ENCODE measurements around the gene POLR2E.

The POLR2E gene

GRCh38 chr19:1040476-1041271, 54.5 kb downstream of the POLR2E start:
- peaks cover 0 to 19% (median 6%) of the 10 kb centered on the region in 11 experiments; a peak in 11 of 22 replicates for H3K27me3 ChIP-seq
- H3K9ac ChIP-seq, result peak overlapping the region; percentile 6 to 81 (median 49); a peak in 17 of 22 replicates
- peak overlapping the region; percentile 56 to 75 (median 64) for H3K4me3 ChIP-seq
- H3K27ac ChIP-seq, result no peak overlapping the region
- H3K4me2 ChIP-seq, result peak overlapping the region; percentile 92 to 99 (median 95)
- no peaks in the 10 kb centered on the region for H3K9me3 ChIP-seq (replicated peaks in 1 of 11)
- peaks cover 6 to 32% (median 23%) of the 10 kb centered on the region in 11 experiments; a peak in 14 of 22 replicates for H4K20me1 ChIP-seq
- H3K36me3 ChIP-seq, result peaks cover 0 to 42% (median 0%) of the 10 kb centered on the region in 11 experiments; a peak in 4 of 22 replicates
- H3K4me1 ChIP-seq, result peaks cover 57 to 85% (median 73%) of the 10 kb centered on the region in 10 experiments
- no peak for TF ChIP-seq Cebpa-rat (IDR thresholded peaks at IDR 0.05)

GRCh38 chr19:1039646-1040475, 55.3 kb downstream of the POLR2E start, which contains the start of gene ABCA7:
ABCA7 (plus strand) TSS chr19:1040107; CDS start chr19:1041362, 1,255 bp downstream.
- Histone ChIP-seq H3K27ac (peak within 1 kb of the TSS in 6 of 11 experiments; percentile 61 to 93 (median 85); a peak in 11 of 22 replicates), H3K27me3 (peaks cover 0 to 19% (median 6%) of the 10 kb centered on the region in 11 experiments; a peak in 11 of 22 replicates), H3K9ac (peak within 1 kb of the TSS; percentile 6 to 81 (median 62); a peak in 18 of 22 replicates), H3K9me3 (replicated peaks in 1 of 11) (no peaks in the 10 kb centered on the region), H3K4me3 (peak within 1 kb of the TSS; percentile 56 to 75 (median 64)), H3K4me1 (peaks cover 64 to 85% (median 76%) of the 10 kb centered on the region in 10 experiments), H3K4me2 (peak within 1 kb of the TSS; percentile 92 to 99 (median 95)), H3K36me3 (peaks cover 0 to 47% (median 0%) of the 10 kb centered on the region in 11 experiments; a peak in 4 of 22 replicates), H4K20me1 (peaks cover 6 to 37% (median 23%) of the 10 kb centered on the region in 11 experiments; a peak in 14 of 22 replicates)
- TF ChIP-seq Cebpa-rat (IDR thresholded peaks at IDR 0.05), result no peak

- Histone ChIP-seq H4K20me1 (peaks cover 6 to 37% (median 23%) of the 10 kb centered on the region in 11 experiments; a peak in 14 of 22 replicates), H3K4me2 (peak overlapping the region; percentile 92 to 99 (median 95)), H3K36me3 (peaks cover 0 to 41% (median 0%) of the 10 kb centered on the region in 11 experiments; a peak in 4 of 22 replicates), H3K4me3 (peak overlapping the region in 8 of 10 experiments; percentile 30 to 75 (median 65); a peak in 13 of 20 replicates), H3K4me1 (peaks cover 64 to 78% (median 74%) of the 10 kb centered on the region in 10 experiments), H3K9ac (peak overlapping the region in 5 of 11 experiments; percentile 55 to 81 (median 76); a peak in 7 of 22 replicates), H3K27me3 (peaks cover 0 to 19% (median 6%) of the 10 kb centered on the region in 11 experiments; a peak in 11 of 22 replicates), H3K9me3 (replicated peaks in 1 of 11) (no peaks in the 10 kb centered on the region), H3K27ac (peak overlapping the region in 6 of 11 experiments; percentile 61 to 93 (median 85); a peak in 12 of 22 replicates)
- no peak for TF ChIP-seq Cebpa-rat (IDR thresholded peaks at IDR 0.05)
Measured at GRCh38 chr19:1038978-1039645, 56.1 kb downstream of the POLR2E start.

GRCh38 chr19:1037621-1038064, 57.5 kb downstream of the POLR2E start:
- no peaks in the 10 kb centered on the region for H3K9me3 ChIP-seq (replicated peaks in 1 of 11)
- H3K36me3 ChIP-seq, result peaks cover 0 to 41% (median 0%) of the 10 kb centered on the region in 11 experiments; a peak in 5 of 22 replicates
- TF ChIP-seq Cebpa-rat (IDR thresholded peaks at IDR 0.05), result no peak
- H3K4me2 ChIP-seq, result peak overlapping the region; percentile 92 to 99 (median 95)
- peak overlapping the region in 9 of 10 experiments; percentile 2 to 75 (median 43); a peak in 12 of 20 replicates for H3K4me3 ChIP-seq
- H3K9ac ChIP-seq, result peak overlapping the region in 10 of 11 experiments; percentile 7 to 81 (median 60); a peak in 16 of 22 replicates
- peaks cover 6 to 32% (median 16%) of the 10 kb centered on the region in 11 experiments; a peak in 14 of 22 replicates for H4K20me1 ChIP-seq
- peak overlapping the region in 10 of 11 experiments; percentile 5 to 93 (median 68); a peak in 17 of 22 replicates for H3K27ac ChIP-seq
- peaks cover 60 to 71% (median 66%) of the 10 kb centered on the region in 10 experiments for H3K4me1 ChIP-seq
- peaks cover 0 to 19% (median 6%) of the 10 kb centered on the region in 11 experiments; a peak in 11 of 22 replicates for H3K27me3 ChIP-seq

All from BLaER1 treated with 17β-estradiol and CSF1 and Interleukin-3, amounts not matched to agents 10 nM and 100 nM (cell line).